Measurements from ENCODE around the gene RHOH.

GRCh38 chr4:40225497-40225896 is 28.7 kb downstream of the RHOH start:
- TF ChIP-seq EZH2 (IDR thresholded peaks at IDR 0.05; ENCODE audit: insufficient read depth, poor library complexity, severe bottlenecking) (no peak), EZH2phosphoT487 (IDR thresholded peaks at IDR 0.05; ENCODE audit: insufficient read depth, low read depth) (no peak)

All from GM23248 (cell line).